HG03439 (cell line): ENCODE results near the gene GJA1.
"Not testable (repeated sequence)": the region's sequence is repeated elsewhere in the genome, so short reads cannot be mapped to it uniquely, and the experiment has no call there.

ENCODE experiments used
- ATAC-seq: cut with Tn5 transposase; IDR thresholded peaks from one replicate; pipeline ENCODE4 v1.9.1; 2021; ENCODE audit warnings: mild to moderate bottlenecking, moderate library complexity; ENCODE audit not compliant: unreplicated experiment

The GJA1 gene

GRCh38 chr6:121435444-121436069 is at the start of gene GJA1:
Gene GJA1 (plus strand): TSS chr6:121435646. CDS start chr6:121446848, 11,202 bp downstream.
- no peak for ATAC-seq

- ATAC-seq = not testable (repeated sequence)
Observed at GRCh38 chr6:121386551-121386950, 48.9 kb upstream of the GJA1 start.

GRCh38 chr6:121389419-121389818 is 46.0 kb upstream of the GJA1 start:
- ATAC-seq = no peak

GRCh38 chr6:121393731-121394505 is 41.5 kb upstream of the GJA1 start:
- no peak for ATAC-seq

GRCh38 chr6:121395736-121396135 is 39.7 kb upstream of the GJA1 start:
- no peak for ATAC-seq

- not testable (repeated sequence) for ATAC-seq
Observed at GRCh38 chr6:121397188-121397587, 38.3 kb upstream of the GJA1 start.

- no peak for ATAC-seq
Observed at GRCh38 chr6:121398127-121398526, 37.3 kb upstream of the GJA1 start.

- no peak for ATAC-seq
Observed at GRCh38 chr6:121399966-121400365, 35.5 kb upstream of the GJA1 start.

GRCh38 chr6:121403964-121404363 is 31.5 kb upstream of the GJA1 start:
- no peak for ATAC-seq

- ATAC-seq = no peak
Observed at GRCh38 chr6:121405306-121405705, 30.1 kb upstream of the GJA1 start.

GRCh38 chr6:121408321-121408720 is 27.1 kb upstream of the GJA1 start:
- no peak for ATAC-seq

GRCh38 chr6:121413879-121414278 is 21.6 kb upstream of the GJA1 start:
- ATAC-seq = no peak

GRCh38 chr6:121418346-121418745 is 17.1 kb upstream of the GJA1 start:
- ATAC-seq = no peak

- no peak for ATAC-seq
Observed at GRCh38 chr6:121426686-121427085, 8.8 kb upstream of the GJA1 start.

GRCh38 chr6:121428872-121429756 is 6.3 kb upstream of the GJA1 start:
- no peak for ATAC-seq

- no peak for ATAC-seq
Observed at GRCh38 chr6:121430514-121431460, 4.7 kb upstream of the GJA1 start.

GRCh38 chr6:121431776-121432175 is 3.7 kb upstream of the GJA1 start:
- not testable (repeated sequence) for ATAC-seq

GRCh38 chr6:121434037-121434770 is 1.2 kb upstream of the GJA1 start:
- ATAC-seq = no peak

GRCh38 chr6:121436274-121436857 is 920 bp downstream of the GJA1 start:
- ATAC-seq = no peak
